Body of pancreas (tissue), 4 donors: ENCODE results near the gene NTN4.

ENCODE experiments used
- CTCF ChIP-seq, 7 experiments: fragments of 450-650 bp in 4 of 7; fragments of 200-600 bp in 3 of 7; sonication (generic) in 3 of 7; IDR thresholded peaks; one replicate each; pipeline ENCODE4 v1.5.1; 2016 to 2019; ENCODE audit warnings: antibody characterized with exemption in 7 of 7
- POLR2A ChIP-seq, 3 donors: fragments of 450-650 bp; IDR thresholded peaks; one replicate each; pipeline ENCODE4 v1.6.1; 2016; ENCODE audit warnings: antibody characterized with exemption in 3 of 3, mild to moderate bottlenecking in 2 of 3

DNA sequence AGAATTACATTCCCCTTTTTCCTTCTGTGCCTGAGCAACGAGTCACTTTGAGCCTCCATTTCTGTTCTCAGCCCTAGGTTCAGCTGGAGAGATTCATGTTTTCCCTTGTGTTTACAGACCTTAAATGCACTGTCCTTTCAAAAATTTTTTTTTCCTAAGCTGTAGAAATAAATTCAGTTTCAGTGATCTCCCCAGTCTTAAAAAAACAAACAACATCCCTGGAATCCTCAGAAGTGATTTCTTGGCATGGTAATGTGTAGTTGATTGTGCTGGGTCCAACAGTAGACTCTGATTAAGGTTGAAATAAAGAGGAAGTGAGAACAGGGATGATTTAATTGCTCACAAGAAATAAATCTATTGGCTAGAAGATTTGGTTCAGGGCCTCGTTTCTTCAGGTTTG, 89.3 kb downstream of the NTN4 start:
- TF ChIP-seq CTCF (IDR thresholded peaks at IDR 0.05) (no peak), POLR2A (IDR thresholded peaks at IDR 0.05) (no peak)
